PC-3 (cell line): ENCODE measurements around the gene CMSS1. TPM values are rescaled to one million over a fixed set of nuclear protein-coding genes. Genes with fewer than 3 reads are reported as not detected.

Source experiments
- ATAC-seq: fragments of 200-7000 bp; cut with Tn5 transposase; 2 replicates; pipeline ENCODE4 v1.9.1; 2020; ENCODE audit warnings: mild to moderate bottlenecking, moderate library complexity
- BruUV-seq: library from RNA; stranded (reverse); fragments of 400-500 nt; replicated peaks from 2 replicates; lab custom pipeline; 2021; lab: Mats Ljungman, UMichigan
- CTCF ChIA-PET: fragments of 300-600 bp; sonication (Branson Sonifier 250); formaldehyde crosslinking; loops from one replicate; lab custom pipeline; 2022; ENCODE audit warnings: antibody characterized with exemption; lab: Charles Lee
- POLR2A ChIA-PET: fragments of 300-600 bp; sonication (Branson Sonifier 250); formaldehyde crosslinking; loops from one replicate; lab custom pipeline; 2022; ENCODE audit warnings: antibody characterized with exemption; ENCODE audit not compliant: unreplicated experiment; lab: Charles Lee
- DNase-seq: peaks from one replicate; pipeline ENCODE4 v3.0.0-alpha.2; 2015
- H2AFZ ChIP-seq: fragments of 300-600 bp; sonication (generic); 2 replicates; pipeline ENCODE4 v1.6.0; 2016; ENCODE audit warnings: antibody characterized with exemption, low read length
- H3F3A ChIP-seq: fragments of 300-600 bp; sonication (generic); one replicate; pipeline ENCODE4 v1.6.0; 2017; ENCODE audit warnings: antibody characterized with exemption, low read length, control low read depth, mild to moderate bottlenecking; ENCODE audit not compliant: unreplicated experiment
- H3K27ac ChIP-seq: fragments of 300-600 bp; sonication (generic); 2 replicates; pipeline ENCODE4 v1.5.1; 2016; ENCODE audit warnings: mild to moderate bottlenecking, low read length
- H3K27me3 ChIP-seq: fragments of 300-600 bp; sonication (generic); 2 replicates; pipeline ENCODE4 v1.6.1; 2016; ENCODE audit warnings: low read length, mixed read lengths
- H3K36me3 ChIP-seq: fragments of 300-600 bp; sonication (generic); 2 replicates; pipeline ENCODE4 v1.6.1; 2016; ENCODE audit warnings: low read depth, mixed run types, low read length, mixed read lengths
- H3K4me1 ChIP-seq: fragments of 300-600 bp; sonication (generic); 2 replicates; pipeline ENCODE4 v1.5.1; 2016; ENCODE audit warnings: low read length; ENCODE audit not compliant: insufficient read depth
- H3K4me2 ChIP-seq: fragments of 300-600 bp; sonication (generic); 2 replicates; pipeline ENCODE4 v1.6.0; 2016; ENCODE audit warnings: low read length
- H3K4me3 ChIP-seq: fragments of 300-600 bp; sonication (generic); 2 replicates; pipeline ENCODE4 v1.5.1; 2016; ENCODE audit warnings: mild to moderate bottlenecking, low read length, mixed read lengths
- H3K79me2 ChIP-seq: fragments of 300-600 bp; sonication (generic); 2 replicates; pipeline ENCODE4 v1.6.1; 2017; ENCODE audit warnings: low read length, mixed read lengths
- H3K9ac ChIP-seq: fragments of 300-600 bp; sonication (generic); 2 replicates; pipeline ENCODE4 v1.6.0; 2016; ENCODE audit warnings: mild to moderate bottlenecking, low read length
- H3K9me2 ChIP-seq: fragments of 300-600 bp; sonication (generic); replicated peaks from 2 replicates; pipeline ENCODE4 v1.6.1; 2016; ENCODE audit warnings: mixed run types, low read length, mixed read lengths
- H3K9me3 ChIP-seq: fragments of 300-600 bp; sonication (generic); 2 replicates; pipeline ENCODE4 v1.6.1; 2016; ENCODE audit warnings: low read length, mixed read lengths
- H4K20me1 ChIP-seq: fragments of 300-600 bp; sonication (generic); 2 replicates; pipeline ENCODE4 v1.6.1; 2016; ENCODE audit warnings: low read length, mixed read lengths
- EZH2 ChIP-seq: fragments of 300-600 bp; sonication (generic); IDR thresholded peaks from one replicate; pipeline ENCODE4 v1.6.1; 2017; ENCODE audit warnings: antibody characterized with exemption, mild to moderate bottlenecking, low read length; ENCODE audit not compliant: unreplicated experiment
- EZH2phosphoT487 ChIP-seq: fragments of 300-600 bp; sonication (generic); IDR thresholded peaks from 2 replicates; pipeline ENCODE4 v1.6.1; 2018; ENCODE audit warnings: mild to moderate bottlenecking, antibody characterized with exemption, low read length, borderline replicate concordance
- intact Hi-C: fragments of 100-400 bp; cut with micrococcal nuclease; formaldehyde crosslinking; loops from 2 replicates; pipeline ENCODE4 v1.9.0; 2023
- total RNA-seq: library from RNA; depleted of rRNA; stranded (reverse); fragments of >200 nt; gene quantifications from 2 replicates; pipeline ENCODE4 v1.2.3, GENCODE V29; 2014
- TF ChIP-seq, protein P1 (sequence below): fragments of 300-600 bp; sonication (generic); conservative IDR thresholded peaks from 2 replicates; pipeline ENCODE4 v1.5.1; 2017; ENCODE audit warnings: antibody characterized with exemption, low read depth, mild to moderate bottlenecking, low read length

CMSS1 gene
- total RNA-seq, 1 experiment from 2014 or later, result 63.1 TPM

GRCh38 chr3:99955773-99956562 is 138.3 kb downstream of the CMSS1 start:
- no peak for ATAC-seq
- no peak overlapping the region for H3K4me2 ChIP-seq
- TF ChIP-seq EZH2phosphoT487 (no peak), EZH2 (no peak)
- TF ChIP-seq, protein P1, sequence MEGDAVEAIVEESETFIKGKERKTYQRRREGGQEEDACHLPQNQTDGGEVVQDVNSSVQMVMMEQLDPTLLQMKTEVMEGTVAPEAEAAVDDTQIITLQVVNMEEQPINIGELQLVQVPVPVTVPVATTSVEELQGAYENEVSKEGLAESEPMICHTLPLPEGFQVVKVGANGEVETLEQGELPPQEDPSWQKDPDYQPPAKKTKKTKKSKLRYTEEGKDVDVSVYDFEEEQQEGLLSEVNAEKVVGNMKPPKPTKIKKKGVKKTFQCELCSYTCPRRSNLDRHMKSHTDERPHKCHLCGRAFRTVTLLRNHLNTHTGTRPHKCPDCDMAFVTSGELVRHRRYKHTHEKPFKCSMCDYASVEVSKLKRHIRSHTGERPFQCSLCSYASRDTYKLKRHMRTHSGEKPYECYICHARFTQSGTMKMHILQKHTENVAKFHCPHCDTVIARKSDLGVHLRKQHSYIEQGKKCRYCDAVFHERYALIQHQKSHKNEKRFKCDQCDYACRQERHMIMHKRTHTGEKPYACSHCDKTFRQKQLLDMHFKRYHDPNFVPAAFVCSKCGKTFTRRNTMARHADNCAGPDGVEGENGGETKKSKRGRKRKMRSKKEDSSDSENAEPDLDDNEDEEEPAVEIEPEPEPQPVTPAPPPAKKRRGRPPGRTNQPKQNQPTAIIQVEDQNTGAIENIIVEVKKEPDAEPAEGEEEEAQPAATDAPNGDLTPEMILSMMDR, result no peak

GRCh38 chr3:99957151-99957796 is 139.6 kb downstream of the CMSS1 start:
- intact Hi-C loops, result no loop called here
- Histone ChIP-seq H3K4me2 (no peak overlapping the region), H3K79me2 (no peaks in the 10 kb centered on the region), H3K27ac (no peak overlapping the region), H3F3A (no peaks in the 10 kb centered on the region), H3K9me2 (no peaks in the 10 kb centered on the region), H3K9ac (no peak overlapping the region), H3K27me3 (no peaks in the 10 kb centered on the region), H3K4me3 (no peak overlapping the region), H3K4me1 (peaks cover under 1% of the 10 kb centered on the region), H3K36me3 (no peaks in the 10 kb centered on the region), H2AFZ (no peak overlapping the region), H4K20me1 (no peaks in the 10 kb centered on the region), H3K9me3 (no peaks in the 10 kb centered on the region)
- DNase-seq, result no peak
- no peak for ATAC-seq
- ChIA-PET POLR2A (interaction anchor here (0.6 kb wide), 1 partner anchor 47 kb away, joined by 4 read pairs; no protein-coding TSS in a partner anchor), CTCF (no interaction called here)
- TF ChIP-seq, protein P1, result no peak
- TF ChIP-seq EZH2, result no peak
- TF ChIP-seq EZH2phosphoT487, result no peak
- no TSS peak for BruUV-seq

More at GRCh38 chr3:99955773-99956562, 138.3 kb downstream of the CMSS1 start:
- Histone ChIP-seq H3K27me3 (no peaks in the 10 kb centered on the region), H3K36me3 (no peaks in the 10 kb centered on the region), H3K9ac (no peak overlapping the region), H3K9me2 (no peaks in the 10 kb centered on the region), H3K4me1 (peaks cover 5% of the 10 kb centered on the region), H3K27ac (no peak overlapping the region), H3K79me2 (no peaks in the 10 kb centered on the region), H3K4me3 (no peak overlapping the region), H3K9me3 (no peaks in the 10 kb centered on the region), H4K20me1 (no peaks in the 10 kb centered on the region), H2AFZ (no peak overlapping the region), H3F3A (no peaks in the 10 kb centered on the region)
- no peak for DNase-seq
- intact Hi-C loops, result no loop called here
- ChIA-PET CTCF (no interaction called here), POLR2A (no interaction called here)
- BruUV-seq, result no TSS peak
